Measurements from ENCODE around the gene SLC30A7.

GRCh38 chr1:100950781-100951180 lies 54.9 kb downstream of the SLC30A7 start:
- TF ChIP-seq, protein P1, sequence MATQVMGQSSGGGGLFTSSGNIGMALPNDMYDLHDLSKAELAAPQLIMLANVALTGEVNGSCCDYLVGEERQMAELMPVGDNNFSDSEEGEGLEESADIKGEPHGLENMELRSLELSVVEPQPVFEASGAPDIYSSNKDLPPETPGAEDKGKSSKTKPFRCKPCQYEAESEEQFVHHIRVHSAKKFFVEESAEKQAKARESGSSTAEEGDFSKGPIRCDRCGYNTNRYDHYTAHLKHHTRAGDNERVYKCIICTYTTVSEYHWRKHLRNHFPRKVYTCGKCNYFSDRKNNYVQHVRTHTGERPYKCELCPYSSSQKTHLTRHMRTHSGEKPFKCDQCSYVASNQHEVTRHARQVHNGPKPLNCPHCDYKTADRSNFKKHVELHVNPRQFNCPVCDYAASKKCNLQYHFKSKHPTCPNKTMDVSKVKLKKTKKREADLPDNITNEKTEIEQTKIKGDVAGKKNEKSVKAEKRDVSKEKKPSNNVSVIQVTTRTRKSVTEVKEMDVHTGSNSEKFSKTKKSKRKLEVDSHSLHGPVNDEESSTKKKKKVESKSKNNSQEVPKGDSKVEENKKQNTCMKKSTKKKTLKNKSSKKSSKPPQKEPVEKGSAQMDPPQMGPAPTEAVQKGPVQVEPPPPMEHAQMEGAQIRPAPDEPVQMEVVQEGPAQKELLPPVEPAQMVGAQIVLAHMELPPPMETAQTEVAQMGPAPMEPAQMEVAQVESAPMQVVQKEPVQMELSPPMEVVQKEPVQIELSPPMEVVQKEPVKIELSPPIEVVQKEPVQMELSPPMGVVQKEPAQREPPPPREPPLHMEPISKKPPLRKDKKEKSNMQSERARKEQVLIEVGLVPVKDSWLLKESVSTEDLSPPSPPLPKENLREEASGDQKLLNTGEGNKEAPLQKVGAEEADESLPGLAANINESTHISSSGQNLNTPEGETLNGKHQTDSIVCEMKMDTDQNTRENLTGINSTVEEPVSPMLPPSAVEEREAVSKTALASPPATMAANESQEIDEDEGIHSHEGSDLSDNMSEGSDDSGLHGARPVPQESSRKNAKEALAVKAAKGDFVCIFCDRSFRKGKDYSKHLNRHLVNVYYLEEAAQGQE (IDR thresholded peaks at IDR 0.05): no peak
- TF ChIP-seq CTCF (IDR thresholded peaks at IDR 0.05; ENCODE audit: low read depth, low read length, missing input control) (no peak), YY1 (IDR thresholded peaks at IDR 0.05) (no peak), HNF4G (IDR thresholded peaks at IDR 0.05) (no peak), RXRA (IDR thresholded peaks at IDR 0.05) (no peak), JUND (IDR thresholded peaks at IDR 0.05) (no peak), MAX (IDR thresholded peaks at IDR 0.05) (no peak), TAF1 (conservative IDR thresholded peaks at IDR 0.05) (no peak)
- TF ChIP-seq, protein P2, sequence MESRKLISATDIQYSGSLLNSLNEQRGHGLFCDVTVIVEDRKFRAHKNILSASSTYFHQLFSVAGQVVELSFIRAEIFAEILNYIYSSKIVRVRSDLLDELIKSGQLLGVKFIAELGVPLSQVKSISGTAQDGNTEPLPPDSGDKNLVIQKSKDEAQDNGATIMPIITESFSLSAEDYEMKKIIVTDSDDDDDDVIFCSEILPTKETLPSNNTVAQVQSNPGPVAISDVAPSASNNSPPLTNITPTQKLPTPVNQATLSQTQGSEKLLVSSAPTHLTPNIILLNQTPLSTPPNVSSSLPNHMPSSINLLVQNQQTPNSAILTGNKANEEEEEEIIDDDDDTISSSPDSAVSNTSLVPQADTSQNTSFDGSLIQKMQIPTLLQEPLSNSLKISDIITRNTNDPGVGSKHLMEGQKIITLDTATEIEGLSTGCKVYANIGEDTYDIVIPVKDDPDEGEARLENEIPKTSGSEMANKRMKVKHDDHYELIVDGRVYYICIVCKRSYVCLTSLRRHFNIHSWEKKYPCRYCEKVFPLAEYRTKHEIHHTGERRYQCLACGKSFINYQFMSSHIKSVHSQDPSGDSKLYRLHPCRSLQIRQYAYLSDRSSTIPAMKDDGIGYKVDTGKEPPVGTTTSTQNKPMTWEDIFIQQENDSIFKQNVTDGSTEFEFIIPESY (IDR thresholded peaks at IDR 0.05): no peak

Data from liver (tissue), 3 donors.